GM12891 (cell line): Measurements from ENCODE around the gene CYTH1.
A peak's percentile ranks its signal among the peaks of the same experiment; 100 is the strongest.

ENCODE experiments used
- POLR2A ChIP-seq: IDR thresholded peaks from 2 replicates; pipeline ENCODE4 v1.6.1; 2011; ENCODE audit warnings: low read depth, low read length, control low read depth
- POLR2AphosphoS5 ChIP-seq: IDR thresholded peaks from 2 replicates; pipeline ENCODE4 v1.6.1; 2011; ENCODE audit warnings: low read depth, low read length, control low read depth
- TAF1 ChIP-seq: IDR thresholded peaks from 2 replicates; pipeline ENCODE4 v1.6.1; 2011; ENCODE audit warnings: low read depth, low read length, control low read depth

DNA sequence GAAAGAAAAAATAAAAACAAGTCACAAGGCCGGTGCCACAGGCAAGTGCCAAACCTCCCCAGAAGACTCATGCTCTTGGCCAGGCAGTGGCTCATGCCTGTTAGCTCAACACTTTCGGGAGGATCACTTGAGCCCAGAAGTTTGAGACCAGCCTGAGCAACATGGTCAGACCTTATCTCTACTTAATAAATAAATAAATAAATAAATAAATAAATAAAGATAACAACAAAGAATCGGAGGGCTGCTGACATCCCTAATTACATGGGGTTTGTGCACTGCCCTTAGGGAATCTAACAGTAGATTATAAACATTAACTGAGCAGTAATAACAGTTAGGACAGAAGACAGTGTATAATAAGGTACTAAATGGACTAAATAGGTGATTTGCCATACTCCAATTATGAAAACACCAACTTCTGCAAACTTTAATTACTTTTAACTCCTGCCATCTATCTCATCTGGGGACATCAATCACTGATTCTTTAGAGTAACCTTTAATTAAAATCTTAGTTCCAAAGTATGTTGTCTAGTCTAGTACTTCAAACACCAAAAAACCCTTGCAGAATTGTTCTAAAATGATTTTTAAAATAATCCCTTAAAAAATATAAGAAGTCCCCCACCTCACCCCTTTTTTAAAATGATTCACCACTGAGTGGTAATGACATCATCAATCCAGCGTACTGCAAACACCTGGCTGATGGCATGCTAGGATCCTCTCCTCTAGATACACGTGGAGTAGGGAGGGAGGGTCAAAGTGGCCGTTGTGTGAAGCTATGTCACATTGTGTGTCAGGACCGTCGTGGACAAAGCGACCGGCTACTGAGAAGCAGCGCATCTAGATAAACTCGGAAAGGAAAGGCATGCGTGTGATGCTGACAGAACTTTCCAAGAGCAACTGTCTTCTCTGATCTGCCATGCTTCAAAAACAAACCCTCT is 28.5 kb downstream of the CYTH1 start:
- TF ChIP-seq POLR2A = no peak
- TF ChIP-seq POLR2AphosphoS5 = peak; percentile 30
- TF ChIP-seq TAF1 = no peak
